ENCODE data around the gene NOL6. TPM values are rescaled to one million over a fixed set of nuclear protein-coding genes. Genes with fewer than 3 reads are reported as not detected.

NOL6 gene
- polyA plus RNA-seq, 1 donor from 2014 or later: 15.5 TPM

- H3K27me3 ChIP-seq (ENCODE audit: insufficient read depth, low read depth, low read length): peaks cover under 1% of the 10 kb centered on the region
Observed at GRCh38 chr9:33442125-33442524, 31.6 kb downstream of the NOL6 start.

GRCh38 chr9:33440609-33441008 is 33.1 kb downstream of the NOL6 start:
- no peaks in the 10 kb centered on the region for H4K20me1 ChIP-seq (ENCODE audit: insufficient read depth)
- H3F3A ChIP-seq (ENCODE audit: insufficient read depth, low read length, poor library complexity, severe bottlenecking): no peaks in the 10 kb centered on the region
- TF ChIP-seq, protein P1, sequence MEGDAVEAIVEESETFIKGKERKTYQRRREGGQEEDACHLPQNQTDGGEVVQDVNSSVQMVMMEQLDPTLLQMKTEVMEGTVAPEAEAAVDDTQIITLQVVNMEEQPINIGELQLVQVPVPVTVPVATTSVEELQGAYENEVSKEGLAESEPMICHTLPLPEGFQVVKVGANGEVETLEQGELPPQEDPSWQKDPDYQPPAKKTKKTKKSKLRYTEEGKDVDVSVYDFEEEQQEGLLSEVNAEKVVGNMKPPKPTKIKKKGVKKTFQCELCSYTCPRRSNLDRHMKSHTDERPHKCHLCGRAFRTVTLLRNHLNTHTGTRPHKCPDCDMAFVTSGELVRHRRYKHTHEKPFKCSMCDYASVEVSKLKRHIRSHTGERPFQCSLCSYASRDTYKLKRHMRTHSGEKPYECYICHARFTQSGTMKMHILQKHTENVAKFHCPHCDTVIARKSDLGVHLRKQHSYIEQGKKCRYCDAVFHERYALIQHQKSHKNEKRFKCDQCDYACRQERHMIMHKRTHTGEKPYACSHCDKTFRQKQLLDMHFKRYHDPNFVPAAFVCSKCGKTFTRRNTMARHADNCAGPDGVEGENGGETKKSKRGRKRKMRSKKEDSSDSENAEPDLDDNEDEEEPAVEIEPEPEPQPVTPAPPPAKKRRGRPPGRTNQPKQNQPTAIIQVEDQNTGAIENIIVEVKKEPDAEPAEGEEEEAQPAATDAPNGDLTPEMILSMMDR (IDR thresholded peaks at IDR 0.05; ENCODE audit: poor library complexity, severe bottlenecking): no peak
- TF ChIP-seq, protein P2, sequence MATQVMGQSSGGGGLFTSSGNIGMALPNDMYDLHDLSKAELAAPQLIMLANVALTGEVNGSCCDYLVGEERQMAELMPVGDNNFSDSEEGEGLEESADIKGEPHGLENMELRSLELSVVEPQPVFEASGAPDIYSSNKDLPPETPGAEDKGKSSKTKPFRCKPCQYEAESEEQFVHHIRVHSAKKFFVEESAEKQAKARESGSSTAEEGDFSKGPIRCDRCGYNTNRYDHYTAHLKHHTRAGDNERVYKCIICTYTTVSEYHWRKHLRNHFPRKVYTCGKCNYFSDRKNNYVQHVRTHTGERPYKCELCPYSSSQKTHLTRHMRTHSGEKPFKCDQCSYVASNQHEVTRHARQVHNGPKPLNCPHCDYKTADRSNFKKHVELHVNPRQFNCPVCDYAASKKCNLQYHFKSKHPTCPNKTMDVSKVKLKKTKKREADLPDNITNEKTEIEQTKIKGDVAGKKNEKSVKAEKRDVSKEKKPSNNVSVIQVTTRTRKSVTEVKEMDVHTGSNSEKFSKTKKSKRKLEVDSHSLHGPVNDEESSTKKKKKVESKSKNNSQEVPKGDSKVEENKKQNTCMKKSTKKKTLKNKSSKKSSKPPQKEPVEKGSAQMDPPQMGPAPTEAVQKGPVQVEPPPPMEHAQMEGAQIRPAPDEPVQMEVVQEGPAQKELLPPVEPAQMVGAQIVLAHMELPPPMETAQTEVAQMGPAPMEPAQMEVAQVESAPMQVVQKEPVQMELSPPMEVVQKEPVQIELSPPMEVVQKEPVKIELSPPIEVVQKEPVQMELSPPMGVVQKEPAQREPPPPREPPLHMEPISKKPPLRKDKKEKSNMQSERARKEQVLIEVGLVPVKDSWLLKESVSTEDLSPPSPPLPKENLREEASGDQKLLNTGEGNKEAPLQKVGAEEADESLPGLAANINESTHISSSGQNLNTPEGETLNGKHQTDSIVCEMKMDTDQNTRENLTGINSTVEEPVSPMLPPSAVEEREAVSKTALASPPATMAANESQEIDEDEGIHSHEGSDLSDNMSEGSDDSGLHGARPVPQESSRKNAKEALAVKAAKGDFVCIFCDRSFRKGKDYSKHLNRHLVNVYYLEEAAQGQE (IDR thresholded peaks at IDR 0.05; ENCODE audit: borderline replicate concordance): no peak
- TF ChIP-seq TAF1 (IDR thresholded peaks at IDR 0.05; ENCODE audit: low read depth): no peak
- TF ChIP-seq POLR2AphosphoS5 (IDR thresholded peaks at IDR 0.05): no peak
- no peak for TF ChIP-seq EZH2 (IDR thresholded peaks at IDR 0.05; ENCODE audit: borderline replicate concordance, insufficient read depth, low read length, poor library complexity, severe bottlenecking)
- TF ChIP-seq RAD21 (conservative IDR thresholded peaks at IDR 0.05): no peak
- no peak for TF ChIP-seq EP300 (conservative IDR thresholded peaks at IDR 0.05; ENCODE audit: poor library complexity, severe bottlenecking)
- TF ChIP-seq MXI1 (conservative IDR thresholded peaks at IDR 0.05; ENCODE audit: poor library complexity, severe bottlenecking): no peak
- no peak for TF ChIP-seq SMC3 (conservative IDR thresholded peaks at IDR 0.05; ENCODE audit: poor library complexity)
- H3K79me2 ChIP-seq (replicated peaks; ENCODE audit: insufficient read depth, low read length): no peaks in the 10 kb centered on the region
- H3K27me3 ChIP-seq (ENCODE audit: insufficient read depth, low read depth, low read length): no peaks in the 10 kb centered on the region
- no peak overlapping the region for H3K4me3 ChIP-seq (ENCODE audit: low read length)
- no peaks in the 10 kb centered on the region for H3K9me2 ChIP-seq (ENCODE audit: insufficient read depth, low read length)
- no peak overlapping the region for H3K9ac ChIP-seq (ENCODE audit: low read length)
- H3K4me2 ChIP-seq (ENCODE audit: low read length): no peak overlapping the region
- no peaks in the 10 kb centered on the region for H3K9me3 ChIP-seq (ENCODE audit: low read length)
- H2AFZ ChIP-seq (ENCODE audit: low read depth, low read length): no peak overlapping the region
- no peaks in the 10 kb centered on the region for H3K36me3 ChIP-seq (ENCODE audit: insufficient read depth, low read length)
- H3K27ac ChIP-seq (ENCODE audit: low read length): no peak overlapping the region

More at GRCh38 chr9:33442125-33442524, 31.6 kb downstream of the NOL6 start:
- H3F3A ChIP-seq (ENCODE audit: insufficient read depth, low read length, poor library complexity, severe bottlenecking): no peaks in the 10 kb centered on the region
- H2AFZ ChIP-seq (ENCODE audit: low read depth, low read length): no peak overlapping the region
- no peak overlapping the region for H3K27ac ChIP-seq (ENCODE audit: low read length)
- no peaks in the 10 kb centered on the region for H4K20me1 ChIP-seq (ENCODE audit: insufficient read depth)
- H3K9me3 ChIP-seq (ENCODE audit: low read length): no peaks in the 10 kb centered on the region
- H3K79me2 ChIP-seq (replicated peaks; ENCODE audit: insufficient read depth, low read length): no peaks in the 10 kb centered on the region
- H3K36me3 ChIP-seq (ENCODE audit: insufficient read depth, low read length): no peaks in the 10 kb centered on the region
- H3K9me2 ChIP-seq (ENCODE audit: insufficient read depth, low read length): no peaks in the 10 kb centered on the region
- no peak overlapping the region for H3K9ac ChIP-seq (ENCODE audit: low read length)
- TF ChIP-seq EZH2 (IDR thresholded peaks at IDR 0.05; ENCODE audit: borderline replicate concordance, insufficient read depth, low read length, poor library complexity, severe bottlenecking) (no peak), MXI1 (conservative IDR thresholded peaks at IDR 0.05; ENCODE audit: poor library complexity, severe bottlenecking) (no peak), EP300 (conservative IDR thresholded peaks at IDR 0.05; ENCODE audit: poor library complexity, severe bottlenecking) (no peak), POLR2AphosphoS5 (IDR thresholded peaks at IDR 0.05) (no peak)
- H3K4me3 ChIP-seq (ENCODE audit: low read length): no peak overlapping the region
- H3K4me2 ChIP-seq (ENCODE audit: low read length): no peak overlapping the region
